HG02981 (cell line): ENCODE data around the gene RSPO3.
"Not testable (repeated sequence)": the region's sequence is repeated elsewhere in the genome, so short reads cannot be mapped to it uniquely, and the experiment has no call there.

Experiments
- ATAC-seq: cut with Tn5 transposase; IDR thresholded peaks from one replicate; pipeline ENCODE4 v1.9.1; 2021; ENCODE audit warnings: mild to moderate bottlenecking, moderate library complexity; ENCODE audit not compliant: unreplicated experiment

Gene RSPO3

GRCh38 chr6:127200114-127200513 is 81.6 kb downstream of the RSPO3 start:
- no peak for ATAC-seq

DNA sequence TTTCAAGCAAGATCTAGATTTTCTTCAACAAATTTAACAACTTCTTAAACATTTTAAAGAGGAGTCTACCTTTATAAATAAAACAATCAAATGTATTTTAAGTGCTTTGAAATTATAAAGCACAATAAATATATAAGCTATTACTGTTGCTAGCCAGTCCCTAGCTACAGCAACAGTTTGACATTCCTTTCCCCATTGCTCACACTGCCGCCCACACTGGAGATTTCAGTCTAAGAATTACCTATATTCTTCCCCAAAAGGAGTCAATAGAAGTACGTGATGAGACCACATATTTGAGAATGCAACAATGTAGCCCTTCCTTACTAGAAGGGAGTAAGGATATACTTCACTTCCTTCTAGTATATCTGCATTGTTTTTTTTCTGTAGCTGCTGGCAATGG is 82.8 kb downstream of the RSPO3 start:
- ATAC-seq = no peak

DNA sequence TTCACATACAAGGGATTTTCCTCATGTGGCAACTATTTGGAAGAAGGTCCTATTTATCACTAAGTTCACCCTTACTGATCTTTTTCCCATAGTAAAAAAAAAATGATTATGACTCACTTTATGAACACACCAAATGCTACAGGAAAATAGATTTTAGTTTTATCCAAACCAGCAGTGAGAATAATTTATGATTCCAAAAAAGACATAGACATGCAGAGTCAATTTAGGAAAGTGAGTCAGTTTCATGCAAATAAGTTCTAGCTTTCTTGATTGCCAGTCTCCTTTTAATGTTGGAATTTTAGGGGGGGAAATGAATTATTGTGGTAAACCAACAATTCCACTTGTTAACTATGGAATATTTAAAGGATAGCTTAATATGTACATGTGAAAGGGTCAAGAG is 84.2 kb downstream of the RSPO3 start:
- ATAC-seq = no peak

DNA sequence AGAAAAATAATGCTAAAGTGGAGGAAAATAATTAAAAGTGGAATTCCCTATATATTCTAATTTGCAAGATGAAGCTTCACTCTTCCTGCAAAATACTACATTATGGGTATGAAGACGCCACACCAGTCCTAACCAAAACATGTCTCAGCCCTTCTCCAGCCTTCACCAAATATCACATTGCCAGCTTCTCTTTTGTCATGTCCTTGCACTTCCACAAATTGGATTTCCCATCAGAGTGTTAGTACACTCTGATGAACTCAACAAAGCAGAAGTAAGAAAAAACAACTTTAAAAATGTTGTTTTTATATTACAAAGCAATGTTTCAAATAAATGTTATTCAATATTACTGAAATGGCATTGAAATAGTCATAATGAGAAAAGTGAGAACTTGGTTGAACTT is 85.8 kb downstream of the RSPO3 start:
- ATAC-seq = no peak

DNA sequence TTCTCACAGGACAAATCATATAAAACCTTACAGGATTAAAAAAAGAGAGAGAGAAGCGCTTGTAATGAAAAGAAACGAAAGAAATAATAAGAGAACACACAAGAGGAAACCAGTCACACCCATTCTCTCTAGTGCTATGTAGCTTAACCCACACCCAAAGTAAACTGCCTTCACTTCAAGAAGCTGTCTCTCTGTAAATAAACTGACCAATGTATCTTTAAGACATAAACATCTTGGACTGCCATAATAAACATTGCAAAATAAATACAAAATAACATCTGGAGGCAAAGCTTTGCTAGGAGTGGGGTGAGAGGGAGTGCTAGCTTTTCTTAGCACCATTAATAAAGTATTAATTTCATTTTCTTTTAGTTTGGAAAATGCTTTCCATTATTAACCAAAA is 86.6 kb downstream of the RSPO3 start:
- ATAC-seq = no peak

DNA sequence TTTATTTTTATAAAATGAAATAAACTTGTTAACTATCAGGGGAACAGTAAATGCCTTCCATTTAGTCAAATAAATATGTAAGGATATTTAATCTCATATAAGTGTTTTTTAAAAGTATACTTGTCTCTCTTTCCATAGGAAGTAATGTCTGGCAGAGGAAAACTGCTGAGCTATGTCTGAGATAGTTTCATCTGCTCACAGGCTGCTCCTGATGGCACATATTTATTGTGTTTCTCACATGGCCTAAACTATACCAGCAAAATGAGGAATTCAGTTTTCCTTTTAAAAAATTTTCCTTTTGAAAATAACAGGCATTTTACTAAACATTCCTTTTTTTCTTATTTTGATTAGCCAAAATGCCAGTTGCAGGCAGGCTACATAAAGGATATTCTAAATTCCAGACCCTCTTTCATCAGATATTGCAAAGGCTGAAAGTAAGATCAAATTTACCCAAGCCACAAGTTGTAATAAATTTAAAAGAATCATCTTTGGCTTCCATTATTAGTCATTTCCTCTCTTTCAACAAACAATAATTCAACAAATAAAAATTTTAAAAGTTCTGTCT is 88.1 kb downstream of the RSPO3 start:
- ATAC-seq = no peak

DNA sequence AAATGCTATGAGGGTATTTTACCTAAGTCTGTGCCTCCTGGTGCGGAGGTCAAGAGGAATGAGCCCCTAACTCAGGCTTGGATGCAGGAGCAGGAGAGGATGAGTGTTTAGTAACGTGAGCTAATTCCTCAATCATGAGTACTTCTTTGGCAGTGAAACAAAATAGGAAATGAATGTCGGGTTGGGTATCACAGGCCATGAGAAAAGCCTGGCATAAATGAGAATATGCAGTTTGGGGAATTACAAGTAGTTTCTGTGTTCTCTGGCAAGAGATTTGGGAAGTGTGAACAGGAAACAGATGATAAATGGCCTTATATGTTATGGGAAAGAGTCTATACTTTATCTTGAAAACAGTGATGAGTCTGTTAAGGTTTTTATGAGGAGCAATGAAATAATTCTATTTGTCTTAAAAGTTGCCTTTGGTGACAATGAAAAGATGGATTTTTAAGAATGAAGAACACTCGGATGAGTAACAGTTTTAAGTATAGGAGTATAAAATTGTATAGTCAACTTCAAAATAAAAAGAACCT is 89.2 kb downstream of the RSPO3 start:
- ATAC-seq = no peak

- ATAC-seq = no peak
Observed at GRCh38 chr6:127210725-127211124, 92.3 kb downstream of the RSPO3 start.

DNA sequence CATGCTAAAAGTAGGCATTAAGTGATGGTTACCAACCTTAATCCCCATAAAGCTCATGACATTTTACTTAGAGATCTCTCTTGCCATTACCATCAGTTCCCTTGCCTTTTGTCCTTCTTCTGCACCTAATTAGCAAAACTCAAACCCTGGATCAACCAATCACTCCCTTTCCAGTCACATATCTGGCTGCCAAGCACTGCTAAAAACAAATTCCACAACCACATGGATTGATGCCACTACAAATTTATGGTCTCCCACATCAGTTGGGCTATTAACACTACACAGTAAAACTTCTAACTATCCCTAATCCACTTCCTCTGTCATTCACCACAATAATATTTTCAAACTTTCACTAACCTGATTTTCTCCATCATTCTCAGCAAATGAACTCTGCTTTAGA is 93.9 kb downstream of the RSPO3 start:
- no peak for ATAC-seq

DNA sequence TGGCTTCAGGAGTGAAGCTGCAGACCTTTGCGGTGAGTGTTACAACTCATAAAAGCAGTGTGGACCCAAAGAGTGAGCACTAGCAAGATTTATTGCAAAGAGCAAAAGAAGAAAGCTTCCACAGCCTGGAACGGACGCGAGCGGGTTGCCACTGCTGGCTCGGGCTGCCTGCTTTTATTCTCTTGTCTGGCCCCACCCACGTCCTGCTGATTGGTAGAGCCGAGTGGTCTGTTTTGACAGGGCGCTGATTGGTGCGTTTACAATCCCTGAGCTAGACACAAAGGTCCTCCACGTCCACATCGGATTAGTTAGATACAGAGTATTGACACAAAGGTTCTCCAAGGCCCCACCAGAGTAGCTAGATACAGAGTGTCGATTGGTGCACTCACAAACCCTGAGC is 95.6 kb downstream of the RSPO3 start:
- ATAC-seq = not testable (repeated sequence)

- ATAC-seq = not testable (repeated sequence)
Observed at GRCh38 chr6:127214531-127214930, 96.1 kb downstream of the RSPO3 start.

- no peak for ATAC-seq
Observed at GRCh38 chr6:127215931-127216330, 97.5 kb downstream of the RSPO3 start.

- ATAC-seq = no peak
Observed at GRCh38 chr6:127216810-127217789, 98.6 kb downstream of the RSPO3 start.

DNA sequence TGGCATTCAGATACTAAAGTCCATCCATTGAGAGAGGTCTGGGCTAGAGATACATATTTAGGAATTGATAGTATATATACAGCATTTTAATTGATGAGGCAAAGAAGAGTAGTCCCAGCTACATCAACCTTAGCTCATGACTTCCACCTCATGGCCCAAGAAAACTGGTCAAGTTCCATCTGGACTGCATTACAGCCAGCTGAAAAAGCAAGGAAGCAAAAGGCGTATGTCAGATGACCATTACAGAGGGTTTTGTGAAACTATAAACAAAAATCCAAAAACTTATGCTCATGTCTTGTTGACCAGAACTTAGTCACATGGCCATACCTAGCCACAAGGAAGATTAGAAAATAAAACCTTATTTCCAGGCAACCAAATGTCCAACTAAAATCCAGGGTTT is 101.4 kb downstream of the RSPO3 start:
- no peak for ATAC-seq

DNA sequence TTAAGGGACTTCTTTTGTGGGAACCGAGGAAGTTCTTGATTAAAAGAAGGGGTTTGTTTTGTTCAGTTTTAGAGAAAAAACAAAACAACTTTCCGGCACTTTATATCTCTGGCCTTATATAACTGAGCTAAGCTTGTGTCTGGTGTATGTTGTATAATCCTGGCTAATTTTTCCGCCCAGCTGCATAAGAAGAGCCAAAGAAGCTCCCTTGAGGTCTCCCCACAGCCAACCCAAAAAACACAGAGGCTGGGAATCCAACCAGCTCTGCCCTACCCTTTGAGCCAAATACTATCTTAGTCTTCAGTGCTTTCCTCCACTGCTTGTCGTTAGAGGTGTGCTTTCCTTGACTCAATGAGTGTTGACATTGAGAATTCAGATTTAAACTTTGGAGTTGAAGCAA is 102.7 kb downstream of the RSPO3 start:
- ATAC-seq = no peak

- no peak for ATAC-seq
Observed at GRCh38 chr6:127222418-127222817, 103.9 kb downstream of the RSPO3 start.

DNA sequence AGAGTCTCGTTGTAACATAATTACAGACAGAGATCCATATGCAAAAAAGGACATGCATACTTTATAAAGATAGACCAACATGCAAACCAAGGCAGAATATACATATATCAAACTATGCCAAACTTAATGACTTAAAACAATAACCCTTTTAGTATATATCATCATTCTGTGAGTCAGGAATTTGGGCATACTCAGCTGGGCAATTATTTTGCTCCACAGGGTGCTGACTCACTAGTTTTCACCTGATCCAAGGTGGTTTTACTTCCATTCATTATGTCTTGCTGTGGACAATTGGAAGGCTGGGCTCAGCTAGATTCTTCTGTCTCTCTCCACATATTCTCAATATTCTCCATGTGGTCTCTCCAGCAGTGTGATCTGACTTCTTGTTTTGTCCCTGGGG is 107.0 kb downstream of the RSPO3 start:
- ATAC-seq = no peak

GRCh38 chr6:127233819-127234218 is 115.3 kb downstream of the RSPO3 start:
- ATAC-seq = not testable (repeated sequence)

DNA sequence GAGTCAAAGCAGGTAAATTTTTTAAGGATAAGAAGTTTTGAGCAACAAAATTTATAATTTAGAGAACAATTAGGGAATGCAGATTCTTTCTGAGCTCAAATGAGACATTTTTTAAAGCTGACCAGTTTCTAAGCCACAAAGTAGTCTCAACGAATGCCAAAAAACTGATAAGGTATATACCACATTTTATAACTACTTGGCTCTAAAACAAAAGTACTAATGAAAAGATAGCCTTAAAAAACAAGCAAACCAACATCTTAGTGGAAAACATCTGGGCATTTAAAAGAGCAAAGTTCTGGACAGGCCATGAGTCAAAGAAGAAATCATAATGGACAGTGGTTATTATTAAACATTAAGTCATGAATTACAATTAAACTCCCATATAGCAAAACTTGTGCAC is 125.0 kb downstream of the RSPO3 start:
- no peak for ATAC-seq
